Ovary (tissue), 9 donors: ENCODE data around the gene RAB6A. TPM values are rescaled to one million over a fixed set of nuclear protein-coding genes. Genes with fewer than 3 reads are reported as not detected.
"Not testable (repeated sequence)": the region's sequence is repeated elsewhere in the genome, so short reads cannot be mapped to it uniquely, and the experiment has no call there.

Source experiments
- DNase-seq, 5 donors: peaks; one replicate each; pipeline ENCODE4 v3.0.0-alpha.2; 2019 to 2020
- H3K27ac ChIP-seq, 2 donors: fragments of 200-600 bp; one replicate each; pipeline versions ENCODE4 v1.5.1 to v1.8.0; 2019 to 2022
- H3K27me3 ChIP-seq: fragments of 200-600 bp; one replicate; pipeline ENCODE4 v1.8.0; 2022
- H3K36me3 ChIP-seq: fragments of 200-600 bp; sonication (generic); one replicate; pipeline ENCODE4 v1.5.1; 2019
- H3K4me1 ChIP-seq: one replicate; pipeline ENCODE4 v1.8.1; 2013; ENCODE audit warnings: mild to moderate bottlenecking, moderate library complexity; ENCODE audit not compliant: insufficient read depth
- H3K4me3 ChIP-seq: fragments of 200-600 bp; sonication (generic); one replicate; pipeline ENCODE4 v1.5.1; 2017
- H3K9me3 ChIP-seq, 2 donors: fragments of 200-600 bp in 1 of 2; sonication (generic) in 1 of 2; one replicate each; pipeline versions ENCODE4 v1.5.1 to v1.8.1; 2013 to 2019; ENCODE audit warnings: mild to moderate bottlenecking in 1 of 2, moderate library complexity in 1 of 2
- CTCF ChIP-seq, 3 donors: fragments of 450-650 bp in 2 of 3; fragments of 200-600 bp in 1 of 3; IDR thresholded peaks; one replicate each; pipeline versions ENCODE4 v1.5.1 to v1.8.0; 2016 to 2022; ENCODE audit warnings: antibody characterized with exemption in 3 of 3, mild to moderate bottlenecking in 1 of 3
- EP300 ChIP-seq: sonication (generic); formaldehyde crosslinking; IDR thresholded peaks from one replicate; pipeline ENCODE4 v1.6.1; 2017; ENCODE audit warnings: antibody characterized with exemption
- POLR2A ChIP-seq: fragments of 450-650 bp; IDR thresholded peaks from one replicate; pipeline ENCODE4 v1.6.1; 2017; ENCODE audit warnings: antibody characterized with exemption, mild to moderate bottlenecking, moderate library complexity
- WGBS, 3 donors: extraction: QIAGEN DNeasy Blood & Tissue Kit in 1 of 3; methylation state at CpG; one replicate each; pipeline versions ENCODE4 v1.1.5 to v1.1.7; 2013 to 2017; 5-methylcytosine and 5-hydroxymethylcytosine counted together
- intact Hi-C, 4 donors: fragments of 100-400 bp; cut with DNase I; formaldehyde crosslinking; loops; one replicate each; pipeline versions ENCODE4 v1.11.0 to v1.15.1; 2022 to 2023
- polyA plus RNA-seq, 2 donors: library from polyadenylated mRNA; stranded (reverse); fragments of 200-250 nt in 1 of 2; fragments of 350-450 nt in 1 of 2; fragmentation: Illumina TruSeq in 1 of 2; extraction: RNeasy Lipid Tissue Mini Kit (QIAGEN cat#74804) in 1 of 2; gene quantifications; one replicate each; pipeline ENCODE4 v1.2.3, GENCODE V29; 2013 to 2014
- total RNA-seq, 7 donors: library from RNA; depleted of rRNA in 2 of 7; stranded (reverse); fragments of >200 nt in 2 of 7; fragmentation: NEBNext Ultra II Directional in 3 of 7; extraction: Animal tissue kit (Norgen Biotek cat#: 25700) in 3 of 7; gene quantifications; one replicate each; pipeline versions ENCODE4 v1.1.0 to v1.2.4, GENCODE V29; 2016 to 2023
- donor health status: DM: no; HTN: no; CAD: no; lungs with moderate emphysema.
- donor health status: DM: no; HTN: no; CAD: no.
- donor health status: Bipolar disorder and iron deficiency.
- donor health status: DM: yes; HTN: yes; CAD: no.
- donor health status: DM: no; HTN: no; CAD: no.
- donor health status: DM: yes; HTN: yes; CAD: no.

RAB6A gene
- total and polyA plus RNA-seq, 9 donors = 55.9 to 128 (median 102) TPM

DNA sequence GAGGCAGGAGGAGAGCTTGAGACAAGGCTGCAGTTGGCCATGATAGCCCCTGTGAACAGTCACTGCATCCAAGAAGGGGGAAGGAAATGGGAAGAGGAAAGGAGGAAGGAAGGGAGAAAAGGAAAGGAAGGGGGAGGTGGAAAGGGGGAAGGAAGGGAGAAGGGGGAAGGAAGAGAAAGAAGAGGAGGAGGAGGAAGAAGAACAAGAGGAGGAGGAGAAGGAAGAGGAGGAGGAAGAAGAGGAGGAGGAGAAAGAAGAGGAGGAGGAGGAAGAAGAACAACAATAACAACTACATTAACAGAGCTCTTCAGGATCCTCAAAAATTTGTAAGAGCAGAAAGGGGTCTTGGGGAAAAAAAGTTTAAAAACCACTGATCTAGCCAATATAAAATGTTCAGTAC lies 5.2 kb downstream of the RAB6A start:
- no peak for DNase-seq
- Histone ChIP-seq H3K27me3 (no peaks in the 10 kb centered on the region), H3K4me3 (no peak overlapping the region), H3K36me3 (no peaks in the 10 kb centered on the region), H3K9me3 (no peaks in the 10 kb centered on the region), H3K27ac (no peak overlapping the region), H3K4me1 (peaks cover 14% of the 10 kb centered on the region)
- intact Hi-C loops = no loop called here
- TF ChIP-seq POLR2A (no peak), CTCF (IDR thresholded peaks at IDR 0.05) (no peak), EP300 (no peak)

DNA sequence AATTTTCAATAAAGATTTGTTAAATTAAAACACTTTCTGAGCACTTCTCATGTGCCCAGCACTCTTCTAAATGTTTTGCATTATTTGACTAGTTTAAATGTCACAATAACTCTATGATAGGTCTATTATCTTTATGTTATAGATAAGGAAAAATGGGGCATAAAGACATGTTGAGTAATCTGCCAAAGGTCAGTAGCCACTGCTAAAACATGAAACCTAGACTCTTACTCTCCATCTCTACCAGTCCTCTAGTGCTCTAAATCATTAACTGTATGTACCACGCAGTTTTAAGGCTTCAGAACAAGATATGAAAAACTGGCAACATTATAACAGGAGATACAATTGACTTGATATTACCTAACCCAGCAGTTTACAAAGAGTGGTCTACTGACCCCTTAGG lies 6.9 kb downstream of the RAB6A start:
- Histone ChIP-seq H3K27me3 (no peaks in the 10 kb centered on the region), H3K4me1 (peaks cover 17% of the 10 kb centered on the region), H3K9me3 (no peaks in the 10 kb centered on the region), H3K27ac (no peak overlapping the region), H3K4me3 (no peak overlapping the region), H3K36me3 (no peaks in the 10 kb centered on the region)
- intact Hi-C loops = no loop called here
- TF ChIP-seq CTCF (IDR thresholded peaks at IDR 0.05) = no peak
- no peak for TF ChIP-seq POLR2A
- no peak for TF ChIP-seq EP300
- WGBS, 3 donors = 73 to 89% (median 78%) methylated on average over 1 of the region's 1 CpG
- no peak for DNase-seq

DNA sequence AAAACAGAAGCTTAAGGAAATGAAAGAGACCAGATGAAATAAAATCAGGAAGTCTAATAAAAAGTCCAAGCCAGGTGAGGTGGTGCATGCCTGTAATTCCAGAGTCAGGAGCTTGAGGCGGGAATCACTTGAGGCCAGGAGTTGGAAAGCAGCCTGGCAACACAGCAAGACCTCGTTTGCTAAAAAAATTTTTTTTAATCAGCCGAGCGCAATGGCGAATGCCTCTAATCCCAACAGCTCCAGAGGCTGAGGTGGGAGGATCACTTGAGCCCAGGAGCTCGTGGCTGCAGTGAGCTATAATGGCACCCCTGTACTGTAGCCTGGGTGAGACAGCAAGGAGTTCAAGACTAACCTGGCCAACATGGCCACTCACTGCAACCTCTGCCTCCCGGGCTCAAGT lies 8.0 kb downstream of the RAB6A start:
- no peak overlapping the region for H3K4me3 ChIP-seq
- no peak overlapping the region for H3K27ac ChIP-seq
- TF ChIP-seq POLR2A (no peak), CTCF (IDR thresholded peaks at IDR 0.05) (no peak)
- intact Hi-C loops = no loop called here
- H3K9me3 ChIP-seq = no peaks in the 10 kb centered on the region
- H3K27me3 ChIP-seq = no peaks in the 10 kb centered on the region
- DNase-seq = peak in 1 of 5 donors; percentile 16
- no peaks in the 10 kb centered on the region for H3K36me3 ChIP-seq
- H3K4me1 ChIP-seq = peaks cover 18% of the 10 kb centered on the region
- WGBS, 3 donors = 35 to 52% (median 49%) methylated on average over 7 of the region's 7 CpGs

- intact Hi-C loops = no loop called here
- Histone ChIP-seq H3K36me3 (no peaks in the 10 kb centered on the region), H3K9me3 (no peaks in the 10 kb centered on the region), H3K4me3 (no peak overlapping the region), H3K27ac (peak overlapping the region in 1 of 2 donors; percentile 6), H3K4me1 (peaks cover 18% of the 10 kb centered on the region), H3K27me3 (no peaks in the 10 kb centered on the region)
- DNase-seq = peak in 4 of 5 donors; percentile 34 to 69 (median 51)
- 17 to 36% (median 20%) methylated on average over 14 of the region's 14 CpGs for WGBS, 3 donors
- TF ChIP-seq CTCF (IDR thresholded peaks at IDR 0.05) = no peak
These were observed 8.5 kb downstream of the RAB6A start for GRCh38 chr11:73752216-73752867.

- H3K27me3 ChIP-seq, DNase-seq, H3K36me3 ChIP-seq, H3K9me3 ChIP-seq, H3K27ac ChIP-seq, H3K4me3 ChIP-seq, intact Hi-C loops: not testable (repeated sequence)
- peaks cover 16% of the 10 kb centered on the region for H3K4me1 ChIP-seq
- WGBS, 3 donors = 91 to 99% (median 96%) methylated on average over 4 of the region's 4 CpGs
These were observed 10.0 kb downstream of the RAB6A start for GRCh38 chr11:73750862-73751261.
